GM12891 (cell line): Measurements from ENCODE around the gene RAD18.

Experiments used
- POLR2AphosphoS5 ChIP-seq: IDR thresholded peaks from 2 replicates; pipeline ENCODE4 v1.6.1; 2011; ENCODE audit warnings: low read depth, low read length, control low read depth
- TAF1 ChIP-seq: IDR thresholded peaks from 2 replicates; pipeline ENCODE4 v1.6.1; 2011; ENCODE audit warnings: low read depth, low read length, control low read depth

DNA sequence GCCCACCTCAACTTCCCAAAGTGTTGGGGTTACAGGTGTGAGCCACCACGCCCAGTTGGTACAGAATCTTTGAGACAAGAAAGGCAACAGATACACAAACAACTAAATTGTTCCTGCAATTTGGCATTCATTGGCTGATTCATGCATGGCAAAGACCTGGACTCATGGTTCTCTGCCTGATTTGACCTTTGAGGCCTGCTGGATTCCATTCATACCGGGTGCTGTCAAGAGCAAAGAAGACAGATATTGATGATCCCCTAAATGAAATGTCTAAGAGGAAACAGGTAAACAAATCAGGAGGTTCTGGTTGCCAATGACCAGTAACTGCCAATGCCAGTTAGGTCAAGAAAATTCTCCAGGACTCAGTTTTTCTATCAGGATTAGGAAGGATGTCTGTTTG, 43.9 kb upstream of the RAD18 start:
- TF ChIP-seq POLR2AphosphoS5 (no peak), TAF1 (no peak)
